ENCODE data around the gene CXCL8.
"Not testable (repeated sequence)": the region's sequence is repeated elsewhere in the genome, so short reads cannot be mapped to it uniquely, and the experiment has no call there.

Gene CXCL8

DNA sequence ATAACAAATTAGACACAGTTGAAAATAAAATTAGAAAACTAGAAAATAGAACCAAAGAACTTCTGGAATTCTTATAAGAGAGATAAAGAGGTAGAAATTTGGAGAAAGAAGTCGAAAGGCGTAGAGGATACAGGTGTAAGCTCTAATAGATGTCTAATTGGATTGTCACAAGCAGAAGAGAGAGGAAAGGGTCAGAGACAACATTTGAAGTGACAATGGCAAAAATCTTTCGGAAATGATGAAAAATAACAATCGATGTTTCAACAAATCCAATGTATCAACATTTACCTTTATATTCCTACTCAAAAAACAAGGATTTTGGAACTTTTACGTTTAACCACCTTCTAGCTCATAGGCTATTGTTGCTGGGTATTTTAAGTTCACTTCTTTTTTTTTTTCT lies 3.8 kb downstream of the CXCL8 start:
- no peak for DNase-seq

DNA sequence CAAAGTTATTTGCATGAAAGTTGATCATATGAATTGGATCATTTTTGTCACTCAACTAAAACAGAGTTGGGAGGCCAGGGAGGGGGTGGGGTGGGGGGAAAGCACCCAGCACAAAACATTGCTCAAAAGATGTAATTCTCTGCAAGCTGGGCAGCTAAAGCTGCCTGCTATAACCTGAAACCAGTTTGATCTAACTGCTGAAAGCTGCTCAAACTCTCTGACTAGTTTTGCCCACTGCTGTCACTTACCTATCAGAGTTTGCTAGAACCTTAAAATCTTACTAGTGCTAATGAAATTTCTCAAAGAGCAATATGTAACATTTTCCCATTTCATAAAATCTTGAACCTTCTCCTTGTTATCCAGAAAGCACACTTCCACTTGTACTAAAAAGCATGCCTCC lies 10.4 kb downstream of the CXCL8 start:
- DNase-seq = no peak

DNA sequence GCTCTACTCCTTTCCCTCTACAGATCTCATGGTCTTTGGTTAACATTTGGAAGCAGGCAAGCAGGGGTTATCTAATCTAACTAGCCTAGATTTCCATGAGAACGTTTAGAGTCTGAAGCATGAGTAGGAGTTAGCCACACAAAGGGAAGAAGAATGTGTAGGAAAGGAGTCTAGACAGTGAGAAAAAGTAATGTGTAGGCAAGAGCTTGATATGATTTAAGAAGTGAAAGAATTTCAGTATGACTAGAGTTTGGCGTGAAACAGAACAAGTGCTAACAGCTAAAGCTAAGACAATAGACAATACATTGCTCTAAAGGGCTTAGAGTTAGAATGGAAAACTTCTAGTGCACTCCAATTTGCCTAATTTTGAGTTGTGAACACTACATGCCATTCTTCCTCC lies 10.8 kb downstream of the CXCL8 start:
- DNase-seq = no peak

DNA sequence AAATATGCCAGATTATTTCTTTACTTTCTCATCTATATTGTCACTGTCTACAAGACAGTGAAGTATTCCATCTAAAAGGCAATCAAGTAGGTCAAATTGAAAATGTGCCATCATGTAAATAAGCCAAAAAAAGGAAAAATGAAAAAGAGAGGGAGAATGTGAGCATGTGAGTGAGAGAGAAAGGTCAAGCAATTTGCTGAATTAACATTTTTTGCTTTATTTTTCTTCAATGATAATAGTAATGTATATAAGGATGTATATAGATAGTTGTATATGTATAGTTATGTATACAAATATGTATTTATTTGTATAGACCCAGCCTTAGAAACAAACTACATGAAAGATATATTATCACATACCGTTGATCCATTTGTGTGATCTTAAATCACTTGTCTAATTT lies 11.5 kb downstream of the CXCL8 start:
- DNase-seq = no peak

DNA sequence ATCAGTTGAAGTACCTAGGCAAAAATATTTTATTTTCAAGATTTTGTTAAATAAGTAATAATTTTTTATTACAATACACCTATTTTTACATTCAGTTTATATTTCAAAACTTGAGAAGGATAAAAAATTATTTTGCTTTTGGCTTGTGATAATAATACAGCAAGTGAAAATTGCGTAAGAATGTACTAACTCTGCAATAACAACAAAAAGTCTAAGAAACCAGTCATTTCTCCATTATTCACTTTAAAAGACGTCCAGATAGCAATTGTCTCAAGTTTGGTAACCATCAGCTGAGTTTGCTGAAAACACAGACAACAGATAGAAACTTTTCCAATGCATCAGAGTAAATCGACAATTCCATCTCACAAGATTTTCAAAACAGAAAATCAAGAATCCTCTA lies 12.1 kb downstream of the CXCL8 start:
- no peak for DNase-seq

DNA sequence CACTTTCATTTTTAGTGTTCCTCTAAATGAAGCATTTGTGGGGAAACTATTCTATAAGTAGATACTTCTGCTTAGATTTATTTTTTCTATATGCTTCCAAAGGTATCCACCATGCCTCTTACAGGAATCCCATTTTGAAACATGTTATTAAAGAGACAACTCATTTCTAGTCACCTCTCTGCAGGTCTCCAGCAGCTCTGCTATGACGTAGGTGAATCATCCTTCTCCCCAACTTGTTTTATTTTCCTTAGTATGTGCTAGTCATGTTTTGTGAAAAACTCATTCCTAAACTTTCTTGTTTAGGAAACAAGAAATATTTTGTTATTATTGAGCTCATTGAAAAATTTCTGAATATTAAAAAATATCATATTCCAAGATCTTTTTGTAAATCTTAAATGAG lies 12.8 kb downstream of the CXCL8 start:
- DNase-seq = no peak

DNA sequence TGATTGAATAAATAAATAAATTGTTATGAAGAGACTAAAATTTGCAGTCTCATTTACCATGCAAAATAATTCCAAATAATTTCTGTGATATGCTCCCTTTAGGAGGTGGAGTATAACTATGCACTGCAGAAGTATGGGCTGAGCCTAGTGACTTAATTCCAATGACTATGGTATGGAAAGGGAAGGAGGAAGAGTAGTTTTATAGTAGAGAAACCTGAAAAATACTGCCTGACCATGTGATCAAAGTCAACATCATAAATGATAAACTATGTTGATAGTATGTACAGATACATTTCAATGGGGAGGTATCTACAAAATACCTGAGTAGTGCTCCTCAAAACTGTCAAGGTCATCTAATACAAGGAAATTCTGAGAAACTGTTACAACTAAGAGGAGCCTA lies 14.6 kb downstream of the CXCL8 start:
- no peak for DNase-seq

DNA sequence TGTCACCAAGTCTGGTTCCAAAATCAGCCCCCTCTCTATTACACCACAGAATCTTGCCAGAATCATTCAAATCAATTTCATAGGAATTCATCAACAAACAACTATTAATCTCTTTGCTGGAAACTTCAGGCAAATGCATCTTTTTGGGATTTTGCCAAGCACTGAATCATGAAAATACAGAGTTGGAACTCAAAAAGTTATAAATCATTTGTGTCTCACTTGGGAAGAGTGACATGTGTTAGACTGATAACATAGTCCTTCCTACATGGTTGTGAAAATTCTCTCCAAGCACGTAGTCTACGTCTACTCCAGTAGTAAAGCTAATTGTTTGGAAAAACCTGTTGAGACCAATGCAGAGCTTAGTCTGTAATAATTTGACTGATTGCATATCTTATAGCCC lies 19.0 kb downstream of the CXCL8 start:
- no peak for DNase-seq

DNA sequence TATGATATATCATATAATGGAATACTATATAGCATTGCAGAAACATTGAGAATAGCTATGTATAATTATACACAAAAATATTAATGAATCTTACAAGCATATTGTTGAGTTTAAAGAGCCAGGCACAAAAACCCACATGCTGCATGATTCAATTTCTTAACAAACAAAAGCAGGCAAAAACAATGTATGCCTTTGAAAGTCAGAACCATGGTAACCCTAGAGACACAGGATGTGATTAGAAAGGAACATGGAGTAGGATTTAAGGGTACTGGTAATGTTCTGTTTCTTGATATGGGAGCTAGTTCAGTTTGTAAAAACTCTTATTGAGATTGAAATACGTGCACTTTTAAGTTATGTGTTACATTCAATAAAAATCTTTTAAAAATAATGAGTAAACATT lies 21.5 kb downstream of the CXCL8 start:
- DNase-seq = no peak

DNA sequence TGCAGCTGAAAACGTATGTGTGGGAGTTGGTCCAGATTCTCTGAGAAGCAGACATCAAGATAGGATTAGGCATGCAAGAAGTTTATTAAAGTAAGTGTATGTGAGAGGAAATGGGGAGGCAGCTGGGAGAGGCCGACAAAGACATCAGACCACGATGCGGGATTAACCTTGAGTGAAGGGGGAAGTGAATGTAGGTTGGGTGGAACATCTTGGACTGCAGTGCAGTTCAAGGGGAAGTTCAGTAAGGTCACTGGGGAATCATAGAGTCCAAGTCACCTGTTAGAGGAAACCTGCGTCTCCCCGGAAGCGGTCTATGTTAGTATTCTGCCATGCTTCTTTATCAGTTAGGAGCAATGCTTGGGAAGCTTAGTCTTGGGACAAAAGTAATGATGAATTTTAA lies 22.0 kb downstream of the CXCL8 start:
- no peak for DNase-seq

DNA sequence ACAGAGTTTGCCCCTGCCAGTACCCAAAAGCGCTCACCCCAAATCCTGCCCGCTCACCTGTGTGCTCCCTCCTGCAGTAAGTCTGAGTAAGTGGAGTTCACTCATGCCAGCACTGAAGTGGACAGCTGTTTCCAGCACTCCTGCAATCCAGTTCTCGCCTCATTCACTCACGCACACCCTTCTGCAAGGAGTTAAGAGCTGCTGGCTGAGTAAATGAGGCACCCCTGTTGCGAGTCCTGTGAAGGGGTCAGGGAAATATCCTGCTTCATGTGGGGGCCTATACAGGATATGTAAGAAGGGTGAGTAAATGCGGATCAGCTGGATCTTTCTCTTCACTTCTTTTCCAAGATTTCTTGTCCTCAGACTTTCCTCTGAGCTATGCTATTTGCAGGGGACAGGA lies 23.5 kb downstream of the CXCL8 start:
- no peak for DNase-seq

DNA sequence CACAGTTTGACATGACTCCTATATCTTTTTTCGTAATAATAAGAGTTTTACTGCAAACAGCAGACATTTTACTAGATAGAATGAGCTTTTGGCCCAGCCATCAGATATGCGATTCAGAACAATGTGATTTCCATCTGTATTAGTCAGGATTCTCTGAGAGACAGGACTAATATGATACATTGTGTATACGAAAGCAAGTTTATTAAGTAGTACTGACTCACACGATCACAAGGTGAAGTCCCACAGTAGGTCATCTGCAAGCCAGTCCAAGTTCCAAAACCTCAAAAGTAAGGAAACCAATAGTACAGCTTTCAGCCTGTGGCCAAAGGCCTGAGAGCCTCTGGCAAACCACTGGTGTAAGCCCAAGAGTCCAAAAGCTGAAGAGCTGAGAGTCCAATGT lies 24.1 kb downstream of the CXCL8 start:
- peak; percentile 26 for DNase-seq

DNA sequence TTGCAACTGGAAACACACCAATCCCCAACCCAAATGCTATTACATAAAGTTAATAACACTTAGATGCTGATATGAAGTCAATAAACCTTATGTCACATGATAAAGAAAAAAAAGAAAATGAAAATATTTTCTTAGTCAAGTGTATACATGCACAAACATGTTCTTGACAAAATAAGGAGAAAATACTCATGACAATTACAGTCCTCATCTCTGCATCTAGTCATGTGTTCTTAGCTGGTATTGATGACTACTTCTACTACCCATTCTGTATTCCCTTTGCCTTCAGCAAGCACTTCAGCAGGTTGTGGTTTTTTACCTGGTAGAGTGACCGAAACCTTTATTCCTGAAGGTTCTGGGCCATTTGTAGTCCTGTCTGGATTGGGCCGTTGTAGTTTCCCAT lies 24.9 kb downstream of the CXCL8 start:
- no peak for DNase-seq

DNA sequence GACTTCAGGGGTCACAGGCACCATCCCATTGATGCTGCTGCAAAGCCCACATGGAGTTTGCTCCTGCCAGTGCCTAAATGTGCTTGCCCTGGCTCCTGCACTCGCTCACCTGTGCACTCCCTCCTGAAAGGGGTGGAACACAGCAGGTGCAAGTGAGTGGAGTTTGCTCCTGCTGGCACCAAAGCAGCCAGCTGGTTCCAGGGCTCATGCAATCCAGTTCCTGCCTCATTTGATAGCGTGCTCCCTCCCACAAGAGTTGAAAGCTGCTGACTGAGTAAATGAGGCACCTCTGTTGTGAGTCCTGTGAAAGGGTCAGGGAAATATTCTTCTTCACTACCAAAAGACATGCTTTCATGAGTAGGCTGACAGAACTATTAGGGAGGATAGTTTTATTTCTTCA lies 30.5 kb downstream of the CXCL8 start:
- no peak for DNase-seq

DNA sequence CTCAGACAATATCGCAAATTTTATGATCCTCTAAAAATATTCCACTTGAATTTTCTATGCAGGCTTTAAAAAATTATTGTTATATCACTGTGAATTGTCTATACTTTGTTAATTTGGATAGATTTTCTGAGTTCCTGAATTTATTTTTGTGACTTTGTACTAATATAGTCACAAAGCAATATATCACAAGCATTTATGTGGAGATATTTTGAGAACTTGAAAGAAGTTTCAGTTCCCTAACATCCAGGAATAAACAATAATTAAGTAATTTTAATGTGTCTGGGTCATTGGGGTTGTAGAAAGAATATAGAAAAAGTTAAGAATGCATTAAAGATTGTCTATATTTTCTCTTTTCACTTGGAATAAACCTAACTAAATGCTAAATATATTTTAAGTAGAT lies 32.0 kb downstream of the CXCL8 start:
- DNase-seq = no peak

DNA sequence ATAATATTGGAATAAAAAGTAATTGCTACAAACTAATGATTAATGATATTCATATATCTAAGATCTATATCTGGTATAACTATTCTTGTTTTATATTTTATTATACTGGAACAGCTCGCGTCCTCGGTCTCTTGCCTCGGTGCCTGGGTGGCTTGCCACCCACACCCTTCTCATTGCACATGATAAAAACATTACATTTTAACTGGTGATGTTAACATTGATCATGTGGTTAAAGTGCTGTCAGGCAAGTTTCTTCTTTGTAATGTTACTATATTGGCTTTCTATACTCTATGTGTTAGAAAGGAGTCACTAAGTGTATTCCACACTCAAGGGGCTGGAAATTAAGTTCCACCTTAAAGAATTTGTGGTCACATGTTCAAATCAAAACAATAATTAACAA lies 34.0 kb downstream of the CXCL8 start:
- not testable (repeated sequence) for DNase-seq

DNA sequence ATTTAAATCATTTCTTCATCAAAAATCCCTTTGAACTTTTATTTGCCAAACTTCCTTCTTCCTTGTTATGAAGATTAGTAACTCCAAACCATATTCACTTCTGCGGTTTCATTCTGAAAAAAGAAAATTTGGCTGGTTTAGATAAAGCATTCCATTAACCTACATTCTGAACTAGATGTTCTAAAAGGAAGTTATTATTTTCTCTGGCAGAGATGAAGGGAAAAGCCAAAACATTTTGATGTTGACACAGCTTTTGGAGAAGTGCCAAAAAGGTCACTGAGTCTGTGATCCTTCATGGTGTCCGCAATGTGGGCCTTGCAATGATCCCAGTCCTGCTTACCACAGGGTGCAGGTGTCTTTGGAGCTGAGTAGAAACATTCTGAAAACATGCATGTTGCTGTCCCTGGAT lies 36.0 kb downstream of the CXCL8 start:
- peak; percentile 83 for DNase-seq

DNA sequence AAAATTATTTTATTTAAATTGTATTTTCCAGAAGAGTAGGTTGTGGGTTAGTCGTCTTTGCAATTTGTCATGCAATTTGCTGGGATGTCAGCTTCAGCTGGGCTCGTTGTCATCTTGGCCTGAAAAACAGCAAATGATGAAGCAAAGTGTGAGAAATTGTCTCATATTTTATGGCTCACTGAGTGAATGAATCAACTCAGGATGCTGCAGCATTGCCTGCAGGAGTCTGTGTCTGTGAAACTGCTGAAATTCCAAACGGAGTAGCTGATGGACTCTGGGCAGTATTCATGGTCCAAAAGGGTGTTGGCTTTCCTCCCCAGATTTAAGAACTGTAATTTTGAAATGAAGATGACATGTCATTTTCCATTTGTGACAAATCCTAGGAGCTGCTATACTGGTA lies 37.2 kb downstream of the CXCL8 start:
- peak; percentile 29 for DNase-seq

DNA sequence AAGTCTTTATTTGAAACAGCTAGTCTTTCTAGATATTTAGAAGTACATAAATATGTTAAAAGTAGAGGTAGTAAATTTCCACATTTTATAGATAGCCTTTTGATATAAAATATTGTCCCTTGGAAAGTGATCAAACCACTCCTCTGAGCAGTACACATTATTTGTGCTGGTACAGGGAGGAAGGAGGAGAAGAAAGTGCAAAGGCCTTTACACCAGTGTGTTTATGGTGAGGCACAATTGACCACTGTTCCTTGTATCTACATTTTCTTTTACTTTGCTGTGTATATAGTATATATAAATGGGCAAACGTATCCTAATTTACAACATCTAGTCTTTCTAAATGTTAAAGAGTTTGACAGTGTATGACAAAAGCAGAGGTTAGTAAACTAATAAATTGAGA lies 39.9 kb downstream of the CXCL8 start:
- DNase-seq = no peak

DNA sequence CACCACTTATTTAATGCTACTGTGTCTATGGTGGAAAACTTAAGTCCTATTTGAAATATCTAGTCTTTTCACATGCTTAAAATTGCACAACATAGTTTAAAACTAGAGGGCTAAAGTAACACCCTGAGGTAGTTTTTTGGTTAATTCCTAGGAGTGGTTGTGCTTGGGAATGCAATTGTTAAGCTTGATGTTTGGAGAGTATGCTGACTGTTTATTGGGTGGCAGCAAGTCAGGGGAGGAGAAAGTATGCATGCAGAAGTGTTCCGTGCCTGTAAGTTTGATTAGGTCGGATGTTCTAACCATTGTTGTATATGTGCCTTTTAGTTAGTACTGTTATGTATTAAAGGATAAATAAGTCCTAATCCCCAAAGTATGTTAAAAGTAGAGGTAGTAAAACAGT lies 40.5 kb downstream of the CXCL8 start:
- DNase-seq = no peak

DNA sequence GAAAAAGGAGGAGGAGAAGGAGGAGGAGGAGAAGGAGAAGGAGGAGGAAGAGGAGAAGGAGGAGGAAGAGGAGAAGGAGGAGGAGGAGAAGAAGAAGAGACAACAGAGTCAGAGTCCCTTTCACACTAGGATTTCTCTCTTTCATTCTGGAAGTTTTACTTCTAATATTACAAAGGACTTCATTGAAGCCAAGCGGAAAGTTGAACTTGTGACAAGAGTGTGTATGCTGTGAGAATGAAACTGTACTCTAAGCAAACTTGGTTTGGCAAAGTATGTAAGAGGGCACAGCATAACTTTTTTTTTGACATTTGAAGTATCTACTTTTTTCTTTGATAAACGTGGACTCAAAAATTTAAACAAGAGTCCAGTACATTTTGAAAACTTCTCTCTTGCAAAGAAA lies 48.0 kb downstream of the CXCL8 start:
- DNase-seq = no peak

All from fibroblast of upper back skin (primary cell).